ENCODE measurements around the gene SPACA4. TPM values are rescaled to one million over a fixed set of nuclear protein-coding genes. Genes with fewer than 3 reads are reported as not detected.

Gene SPACA4
- total and polyA plus RNA-seq, 2 experiments from 2014 or later, result not detected

DNA sequence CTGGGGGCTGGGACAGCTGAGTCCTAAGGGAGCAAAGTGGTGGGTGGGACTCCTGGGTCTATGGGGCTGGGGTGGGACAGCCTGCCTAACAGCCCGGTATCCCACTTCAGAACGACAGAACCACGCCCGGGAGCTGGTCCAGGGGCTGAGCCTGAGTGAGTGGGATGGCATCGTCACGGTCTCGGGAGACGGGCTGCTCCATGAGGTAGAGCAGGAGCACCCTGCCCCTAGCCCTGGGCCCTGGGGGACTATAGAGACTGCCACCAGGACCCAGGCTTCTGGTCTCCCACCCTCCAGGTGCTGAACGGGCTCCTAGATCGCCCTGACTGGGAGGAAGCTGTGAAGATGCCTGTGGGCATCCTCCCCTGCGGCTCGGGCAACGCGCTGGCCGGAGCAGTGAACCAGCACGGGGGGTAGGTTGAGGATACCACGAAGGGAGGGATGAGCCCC, 21.3 kb downstream of the SPACA4 start:
- Histone ChIP-seq H3K9me3 (ENCODE audit: low read depth) (no peaks in the 10 kb centered on the region), H3K27ac (no peak overlapping the region), H3K4me1 (ENCODE audit: low read depth) (peaks cover 8% of the 10 kb centered on the region), H3K36me3 (no peaks in the 10 kb centered on the region), H3K27me3 (no peaks in the 10 kb centered on the region), H3K4me3 (no peak overlapping the region)
- DNase-seq (ENCODE audit: low read depth in 1 of 2, low spot score in 1 of 2), result no peak
- TF ChIP-seq, protein P1, sequence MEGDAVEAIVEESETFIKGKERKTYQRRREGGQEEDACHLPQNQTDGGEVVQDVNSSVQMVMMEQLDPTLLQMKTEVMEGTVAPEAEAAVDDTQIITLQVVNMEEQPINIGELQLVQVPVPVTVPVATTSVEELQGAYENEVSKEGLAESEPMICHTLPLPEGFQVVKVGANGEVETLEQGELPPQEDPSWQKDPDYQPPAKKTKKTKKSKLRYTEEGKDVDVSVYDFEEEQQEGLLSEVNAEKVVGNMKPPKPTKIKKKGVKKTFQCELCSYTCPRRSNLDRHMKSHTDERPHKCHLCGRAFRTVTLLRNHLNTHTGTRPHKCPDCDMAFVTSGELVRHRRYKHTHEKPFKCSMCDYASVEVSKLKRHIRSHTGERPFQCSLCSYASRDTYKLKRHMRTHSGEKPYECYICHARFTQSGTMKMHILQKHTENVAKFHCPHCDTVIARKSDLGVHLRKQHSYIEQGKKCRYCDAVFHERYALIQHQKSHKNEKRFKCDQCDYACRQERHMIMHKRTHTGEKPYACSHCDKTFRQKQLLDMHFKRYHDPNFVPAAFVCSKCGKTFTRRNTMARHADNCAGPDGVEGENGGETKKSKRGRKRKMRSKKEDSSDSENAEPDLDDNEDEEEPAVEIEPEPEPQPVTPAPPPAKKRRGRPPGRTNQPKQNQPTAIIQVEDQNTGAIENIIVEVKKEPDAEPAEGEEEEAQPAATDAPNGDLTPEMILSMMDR (IDR thresholded peaks at IDR 0.05; ENCODE audit: low read depth, low read length), result no peak

DNA sequence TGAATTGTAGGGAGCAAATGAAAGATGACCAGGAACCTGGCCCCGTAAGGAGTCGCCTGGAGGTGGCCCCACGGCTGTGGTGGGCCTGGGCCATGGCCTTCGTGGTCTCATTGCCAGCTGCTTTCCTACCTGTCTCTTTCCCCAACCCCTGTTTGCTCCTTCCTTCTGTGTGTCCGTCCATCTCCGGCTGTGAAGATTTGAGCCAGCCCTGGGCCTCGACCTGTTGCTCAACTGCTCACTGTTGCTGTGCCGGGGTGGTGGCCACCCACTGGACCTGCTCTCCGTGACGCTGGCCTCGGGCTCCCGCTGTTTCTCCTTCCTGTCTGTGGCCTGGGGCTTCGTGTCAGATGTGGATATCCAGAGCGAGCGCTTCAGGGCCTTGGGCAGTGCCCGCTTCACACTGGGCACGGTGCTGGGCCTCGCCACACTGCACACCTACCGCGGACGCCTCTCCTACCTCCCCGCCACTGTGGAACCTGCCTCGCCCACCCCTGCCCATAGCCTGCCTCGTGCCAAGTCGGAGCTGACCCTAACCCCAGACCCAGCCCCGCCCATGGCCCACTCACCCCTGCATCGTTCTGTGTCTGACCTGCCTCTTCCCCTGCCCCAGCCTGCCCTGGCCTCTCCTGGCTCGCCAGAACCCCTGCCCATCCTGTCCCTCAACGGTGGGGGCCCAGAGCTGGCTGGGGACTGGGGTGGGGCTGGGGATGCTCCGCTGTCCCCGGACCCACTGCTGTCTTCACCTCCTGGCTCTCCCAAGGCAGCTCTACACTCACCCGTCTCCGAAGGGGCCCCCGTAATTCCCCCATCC, 22.1 kb downstream of the SPACA4 start:
- H3K4me3 ChIP-seq, result no peak overlapping the region
- H3K27ac ChIP-seq, result no peak overlapping the region
- peaks cover 9% of the 10 kb centered on the region for H3K4me1 ChIP-seq (ENCODE audit: low read depth)
- DNase-seq (ENCODE audit: low read depth in 1 of 2, low spot score in 1 of 2), result no peak
- TF ChIP-seq, protein P1 (IDR thresholded peaks at IDR 0.05; ENCODE audit: low read depth, low read length), result no peak
- no peaks in the 10 kb centered on the region for H3K36me3 ChIP-seq
- no peaks in the 10 kb centered on the region for H3K9me3 ChIP-seq (ENCODE audit: low read depth)
- H3K27me3 ChIP-seq, result no peaks in the 10 kb centered on the region

DNA sequence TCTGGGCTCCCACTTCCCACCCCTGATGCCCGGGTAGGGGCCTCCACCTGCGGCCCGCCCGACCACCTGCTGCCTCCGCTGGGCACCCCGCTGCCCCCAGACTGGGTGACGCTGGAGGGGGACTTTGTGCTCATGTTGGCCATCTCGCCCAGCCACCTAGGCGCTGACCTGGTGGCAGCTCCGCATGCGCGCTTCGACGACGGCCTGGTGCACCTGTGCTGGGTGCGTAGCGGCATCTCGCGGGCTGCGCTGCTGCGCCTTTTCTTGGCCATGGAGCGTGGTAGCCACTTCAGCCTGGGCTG, 22.7 kb downstream of the SPACA4 start:
- TF ChIP-seq, protein P1 (IDR thresholded peaks at IDR 0.05; ENCODE audit: low read depth, low read length), result no peak
- Histone ChIP-seq H3K27ac (no peak overlapping the region), H3K4me3 (no peak overlapping the region), H3K36me3 (no peaks in the 10 kb centered on the region), H3K27me3 (no peaks in the 10 kb centered on the region), H3K9me3 (ENCODE audit: low read depth) (no peaks in the 10 kb centered on the region), H3K4me1 (ENCODE audit: low read depth) (peaks cover 15% of the 10 kb centered on the region)
- no peak for DNase-seq (ENCODE audit: low read depth in 1 of 2, low spot score in 1 of 2)

DNA sequence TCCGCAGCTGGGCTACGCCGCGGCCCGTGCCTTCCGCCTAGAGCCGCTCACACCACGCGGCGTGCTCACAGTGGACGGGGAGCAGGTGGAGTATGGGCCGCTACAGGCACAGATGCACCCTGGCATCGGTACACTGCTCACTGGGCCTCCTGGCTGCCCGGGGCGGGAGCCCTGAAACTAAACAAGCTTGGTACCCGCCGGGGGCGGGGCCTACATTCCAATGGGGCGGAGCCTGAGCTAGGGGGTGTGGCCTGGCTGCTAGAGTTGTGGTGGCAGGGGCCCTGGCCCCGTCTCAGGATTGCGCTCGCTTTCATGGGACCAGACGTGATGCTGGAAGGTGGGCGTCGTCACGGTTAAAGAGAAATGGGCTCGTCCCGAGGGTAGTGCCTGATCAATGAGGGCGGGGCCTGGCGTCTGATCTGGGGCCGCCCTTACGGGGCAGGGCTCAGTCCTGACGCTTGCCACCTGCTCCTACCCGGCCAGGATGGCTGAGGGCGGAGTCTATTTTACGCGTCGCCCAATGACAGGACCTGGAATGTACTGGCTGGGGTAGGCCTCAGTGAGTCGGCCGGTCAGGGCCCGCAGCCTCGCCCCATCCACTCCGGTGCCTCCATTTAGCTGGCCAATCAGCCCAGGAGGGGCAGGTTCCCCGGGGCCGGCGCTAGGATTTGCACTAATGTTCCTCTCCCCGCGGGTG, 23.2 kb downstream of the SPACA4 start:
- DNase-seq (ENCODE audit: low read depth in 1 of 2, low spot score in 1 of 2), result peak; percentile 46 to 85
- Histone ChIP-seq H3K4me3 (no peak overlapping the region), H3K9me3 (ENCODE audit: low read depth) (no peaks in the 10 kb centered on the region), H3K27ac (no peak overlapping the region), H3K4me1 (ENCODE audit: low read depth) (peaks cover 16% of the 10 kb centered on the region), H3K36me3 (no peaks in the 10 kb centered on the region), H3K27me3 (no peaks in the 10 kb centered on the region)
- TF ChIP-seq, protein P1 (IDR thresholded peaks at IDR 0.05; ENCODE audit: low read depth, low read length), result no peak

DNA sequence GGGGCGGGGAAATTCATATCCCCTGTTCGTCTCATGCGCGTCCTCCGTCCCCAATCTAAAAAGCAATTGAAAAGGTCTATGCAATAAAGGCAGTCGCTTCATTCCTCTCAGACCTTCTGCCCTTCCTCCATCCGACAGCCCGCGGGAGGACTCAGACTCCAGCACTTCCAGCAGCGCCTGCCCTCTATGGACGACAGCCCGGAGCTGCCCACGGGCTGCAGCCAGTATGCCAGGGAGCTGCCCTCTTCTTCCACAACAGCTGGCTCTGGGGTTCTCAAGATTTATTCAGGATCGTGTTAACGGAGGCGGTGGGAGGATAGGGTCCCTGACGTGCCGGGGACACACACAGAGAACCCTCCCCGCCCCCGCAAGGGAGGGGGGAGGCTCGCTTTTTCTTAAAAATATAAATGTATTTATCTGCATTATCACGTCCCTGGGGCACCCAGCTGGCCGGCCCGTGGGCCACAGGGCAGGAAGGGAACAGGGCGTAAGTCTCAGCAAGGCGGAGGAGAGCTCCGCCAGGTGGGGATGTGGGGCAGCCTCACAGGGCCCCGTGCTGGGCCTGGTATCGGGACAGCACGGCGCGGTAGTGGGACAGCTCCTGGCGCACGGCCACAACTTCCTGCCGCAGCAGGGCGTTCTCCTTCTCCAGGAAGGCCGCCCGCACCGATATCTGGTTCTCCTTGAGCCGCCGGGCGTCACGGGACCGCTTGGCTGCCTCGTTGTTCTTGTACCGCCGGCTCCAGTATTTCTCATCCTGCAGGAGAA, 23.9 kb downstream of the SPACA4 start:
- DNase-seq (ENCODE audit: low read depth in 1 of 2, low spot score in 1 of 2), result peak; percentile 53 to 85
- no peak overlapping the region for H3K4me3 ChIP-seq
- peaks cover 12% of the 10 kb centered on the region for H3K4me1 ChIP-seq (ENCODE audit: low read depth)
- H3K27ac ChIP-seq, result no peak overlapping the region
- TF ChIP-seq, protein P1 (IDR thresholded peaks at IDR 0.05; ENCODE audit: low read depth, low read length), result no peak
- H3K36me3 ChIP-seq, result no peaks in the 10 kb centered on the region
- no peaks in the 10 kb centered on the region for H3K27me3 ChIP-seq
- H3K9me3 ChIP-seq (ENCODE audit: low read depth), result no peaks in the 10 kb centered on the region
